Activated T-helper 2 cell treated with anti-CD3 and anti-CD28 coated beads, Interferon-gamma antibody, Interleukin-2, Interleukin-4, amounts not matched to agents 10 μg/mL and 5 μg/mL and 100 μg/mL, durations not matched to agents 14 hours and 24 hours and 36 hours (primary cell): ENCODE data around the gene ANO2. TPM values are rescaled to one million over a fixed set of nuclear protein-coding genes. Genes with fewer than 3 reads are reported as not detected.

Experiments used
- DNase-seq: peaks from one replicate; pipeline ENCODE4 v3.0.0; 2021; ENCODE audit warnings: low spot score
- H3K27ac Mint-ChIP-seq: one replicate; pipeline ENCODE4 v1.8.0; 2021; ENCODE audit warnings: mixed read lengths
- H3K27me3 Mint-ChIP-seq: one replicate; pipeline ENCODE4 v1.8.0; 2021; ENCODE audit warnings: low read depth, mixed read lengths
- H3K36me3 Mint-ChIP-seq: one replicate; pipeline ENCODE4 v1.8.0; 2021; ENCODE audit warnings: low read depth, mixed read lengths
- H3K4me1 Mint-ChIP-seq: one replicate; pipeline ENCODE4 v1.8.0; 2021; ENCODE audit warnings: low read depth, mixed read lengths
- H3K4me3 Mint-ChIP-seq: one replicate; pipeline ENCODE4 v1.8.0; 2021; ENCODE audit warnings: low read depth, mild to moderate bottlenecking, moderate library complexity, mixed read lengths
- H3K9me3 Mint-ChIP-seq: one replicate; pipeline ENCODE4 v1.8.0; 2021; ENCODE audit warnings: mixed read lengths
- intact Hi-C: fragments of 100-400 bp; cut with micrococcal nuclease; formaldehyde crosslinking; loops from one replicate; pipeline ENCODE4 v1.15.1; 2023
- total RNA-seq: library from RNA; stranded (reverse); gene quantifications from 2 replicates; pipeline ENCODE4 v1.2.3, GENCODE V29; 2022

Gene ANO2
- total RNA-seq, 1 donor from 2014 or later = not detected

DNA sequence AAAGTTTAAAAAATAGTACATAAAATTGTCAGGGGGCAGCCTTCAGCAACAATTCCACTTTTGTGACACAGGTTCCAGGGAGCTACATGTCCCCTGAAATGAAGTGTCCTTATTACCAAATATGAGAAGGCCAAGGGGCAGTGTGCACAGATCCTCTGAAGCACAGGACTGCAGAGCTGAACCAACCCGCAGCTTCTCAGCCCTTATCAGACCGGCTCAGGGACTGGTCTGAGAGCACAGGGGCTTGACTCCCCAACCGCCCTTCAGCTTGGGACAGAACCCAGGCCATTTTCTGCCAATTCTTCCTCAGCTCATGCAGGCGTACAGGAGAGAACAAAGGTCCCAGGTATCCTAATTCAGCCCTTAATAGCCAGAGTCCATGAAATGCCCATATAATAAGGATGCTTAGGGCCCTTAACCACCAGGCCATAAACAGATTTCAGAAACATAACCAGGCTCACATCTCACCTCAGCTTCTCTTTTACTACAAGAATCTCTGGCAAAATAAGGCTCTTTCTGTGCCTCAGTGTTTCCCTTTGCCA, 221.3 kb downstream of the ANO2 start:
- Mint-ChIP-seq H3K9me3 (no peaks in the 10 kb centered on the region), H3K4me1 (no peaks in the 10 kb centered on the region), H3K27me3 (peaks cover 9% of the 10 kb centered on the region), H3K4me3 (no peak overlapping the region), H3K36me3 (no peaks in the 10 kb centered on the region), H3K27ac (no peak overlapping the region)
- intact Hi-C loops = no loop called here
- no peak for DNase-seq

DNA sequence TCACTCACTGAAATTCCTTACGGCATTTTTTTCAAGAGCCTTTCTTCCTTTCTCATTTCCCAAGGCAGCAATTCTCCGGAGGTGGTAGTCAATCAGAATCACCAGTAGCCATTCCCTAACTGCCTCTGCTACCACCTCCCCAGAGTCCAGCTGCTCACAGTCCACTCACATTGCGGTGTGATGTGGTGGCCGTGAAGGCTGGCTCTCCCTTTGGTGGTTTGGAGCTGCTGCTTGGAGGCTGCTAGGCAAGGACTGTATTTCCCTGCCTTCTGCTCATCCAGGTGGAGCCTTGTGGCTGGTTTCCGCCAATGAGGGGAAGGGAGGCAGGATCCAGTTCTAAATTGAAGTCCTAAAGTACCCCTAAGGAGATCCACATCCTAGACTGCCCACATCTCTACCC, 222.0 kb downstream of the ANO2 start:
- DNase-seq = no peak
- intact Hi-C loops = no loop called here
- Mint-ChIP-seq H3K9me3 (no peaks in the 10 kb centered on the region), H3K4me3 (no peak overlapping the region), H3K36me3 (no peaks in the 10 kb centered on the region), H3K27ac (no peak overlapping the region), H3K4me1 (no peaks in the 10 kb centered on the region), H3K27me3 (peaks cover 9% of the 10 kb centered on the region)

- intact Hi-C loops = no loop called here
- no peak overlapping the region for H3K27ac Mint-ChIP-seq
- no peaks in the 10 kb centered on the region for H3K9me3 Mint-ChIP-seq
- no peak for DNase-seq
- H3K36me3 Mint-ChIP-seq = no peaks in the 10 kb centered on the region
- no peaks in the 10 kb centered on the region for H3K4me1 Mint-ChIP-seq
- peaks cover 7% of the 10 kb centered on the region for H3K27me3 Mint-ChIP-seq
- no peak overlapping the region for H3K4me3 Mint-ChIP-seq
Measured at GRCh38 chr12:5720381-5721005, 224.6 kb downstream of the ANO2 start.

GRCh38 chr12:5718680-5719079, 226.4 kb downstream of the ANO2 start:
- intact Hi-C loops = no loop called here
- Mint-ChIP-seq H3K9me3 (no peaks in the 10 kb centered on the region), H3K27me3 (peaks cover 7% of the 10 kb centered on the region), H3K4me3 (no peak overlapping the region), H3K27ac (no peak overlapping the region), H3K4me1 (no peaks in the 10 kb centered on the region), H3K36me3 (no peaks in the 10 kb centered on the region)
- no peak for DNase-seq

GRCh38 chr12:5718073-5718472, 227.0 kb downstream of the ANO2 start:
- Mint-ChIP-seq H3K4me1 (no peaks in the 10 kb centered on the region), H3K4me3 (no peak overlapping the region), H3K9me3 (no peaks in the 10 kb centered on the region), H3K27ac (no peak overlapping the region), H3K36me3 (no peaks in the 10 kb centered on the region), H3K27me3 (peaks cover 7% of the 10 kb centered on the region)
- no peak for DNase-seq
- intact Hi-C loops = no loop called here

DNA sequence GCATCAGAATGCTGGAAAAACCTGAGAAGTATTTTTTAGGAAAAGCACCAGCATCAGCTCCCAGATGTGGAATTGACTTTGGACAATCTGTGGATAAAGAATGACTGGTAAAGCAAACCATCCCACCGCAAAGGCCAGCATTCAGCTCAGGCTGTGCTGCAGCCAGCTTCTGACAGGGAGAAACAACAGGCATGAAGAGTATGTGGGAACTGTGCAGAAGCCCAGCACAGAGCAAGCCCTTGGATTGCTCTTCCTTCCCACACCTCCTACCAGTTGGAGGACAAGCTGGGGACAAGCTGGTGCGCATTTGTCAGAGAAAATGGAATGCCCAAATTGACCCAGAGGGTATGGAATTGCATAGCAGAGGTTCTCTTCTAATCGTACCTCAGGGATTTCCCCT, 228.1 kb downstream of the ANO2 start:
- DNase-seq = no peak
- Mint-ChIP-seq H3K4me3 (no peak overlapping the region), H3K4me1 (no peaks in the 10 kb centered on the region), H3K27me3 (peaks cover 4% of the 10 kb centered on the region), H3K27ac (no peak overlapping the region), H3K9me3 (no peaks in the 10 kb centered on the region), H3K36me3 (no peaks in the 10 kb centered on the region)
- intact Hi-C loops = no loop called here

DNA sequence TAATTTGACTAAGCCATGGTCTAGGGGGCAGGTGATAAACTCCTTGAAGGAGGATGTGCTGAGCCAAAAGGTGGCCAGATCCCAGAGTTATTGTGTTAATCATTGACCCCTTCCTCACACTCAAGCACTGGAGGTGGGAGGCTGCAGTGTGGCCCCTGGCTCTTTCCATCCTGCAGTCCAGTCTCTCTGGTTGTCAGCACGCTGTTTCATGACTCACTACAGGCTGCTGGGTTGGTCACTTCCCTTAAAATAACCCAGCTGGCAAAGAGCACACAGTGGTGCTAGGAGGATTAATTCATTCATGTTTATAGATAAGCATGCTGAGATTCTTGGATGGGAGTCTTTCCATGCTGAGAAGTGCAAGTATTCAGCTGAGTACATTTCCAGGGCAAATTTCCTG, 228.9 kb downstream of the ANO2 start:
- Mint-ChIP-seq H3K27me3 (peaks cover 4% of the 10 kb centered on the region), H3K27ac (no peak overlapping the region), H3K36me3 (no peaks in the 10 kb centered on the region), H3K4me1 (no peaks in the 10 kb centered on the region), H3K4me3 (no peak overlapping the region), H3K9me3 (no peaks in the 10 kb centered on the region)
- intact Hi-C loops = no loop called here
- DNase-seq = no peak

DNA sequence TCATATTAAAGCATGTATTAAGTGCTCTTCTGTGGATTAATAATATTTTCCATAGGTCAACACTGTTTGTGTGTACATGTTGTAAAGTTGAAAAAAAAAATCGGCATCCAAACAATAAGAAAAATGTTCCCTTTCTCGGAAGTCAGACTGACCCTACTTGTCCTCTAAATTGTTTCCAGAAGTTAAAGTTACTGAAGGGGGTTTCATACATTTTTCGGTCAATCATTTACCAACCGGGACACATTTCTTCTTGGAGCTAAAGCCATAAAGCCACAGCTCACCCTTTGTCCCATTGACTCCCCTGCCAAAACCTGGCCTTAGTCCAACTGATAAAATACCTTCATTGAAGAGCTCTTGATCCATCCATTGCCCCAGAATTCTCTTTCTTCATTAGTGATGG, 230.0 kb downstream of the ANO2 start:
- H3K27ac Mint-ChIP-seq = no peak overlapping the region
- intact Hi-C loops = no loop called here
- no peaks in the 10 kb centered on the region for H3K27me3 Mint-ChIP-seq
- no peak for DNase-seq
- no peaks in the 10 kb centered on the region for H3K36me3 Mint-ChIP-seq
- H3K4me1 Mint-ChIP-seq = no peaks in the 10 kb centered on the region
- no peak overlapping the region for H3K4me3 Mint-ChIP-seq
- no peaks in the 10 kb centered on the region for H3K9me3 Mint-ChIP-seq

DNA sequence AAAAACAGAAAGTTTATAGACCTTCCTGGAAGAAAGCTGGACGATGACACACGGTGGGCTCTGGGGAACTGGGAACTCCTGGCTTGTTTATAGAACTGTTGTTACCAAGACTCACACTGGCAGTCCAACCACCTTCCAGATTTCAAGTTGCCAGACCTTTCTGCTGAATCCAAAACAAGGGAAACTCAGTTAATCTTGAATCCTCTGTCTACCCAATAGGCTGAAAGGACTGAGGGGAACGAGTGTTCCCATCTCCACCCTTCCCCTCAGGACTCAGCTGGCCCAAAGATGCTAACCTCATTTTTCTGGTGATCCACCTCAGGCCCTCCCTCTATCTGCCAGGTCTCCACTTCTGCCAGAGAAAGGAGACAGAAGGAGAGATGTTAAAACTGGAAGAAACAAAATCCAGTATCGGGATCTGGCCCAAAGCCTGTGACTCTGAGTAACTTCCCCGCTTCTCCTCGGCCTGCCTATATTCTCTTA, 231.4 kb downstream of the ANO2 start:
- H3K4me1 Mint-ChIP-seq = peaks cover 2% of the 10 kb centered on the region
- no peaks in the 10 kb centered on the region for H3K27me3 Mint-ChIP-seq
- DNase-seq = no peak
- H3K36me3 Mint-ChIP-seq = no peaks in the 10 kb centered on the region
- no peak overlapping the region for H3K4me3 Mint-ChIP-seq
- no peak overlapping the region for H3K27ac Mint-ChIP-seq
- no peaks in the 10 kb centered on the region for H3K9me3 Mint-ChIP-seq
- intact Hi-C loops = no loop called here

DNA sequence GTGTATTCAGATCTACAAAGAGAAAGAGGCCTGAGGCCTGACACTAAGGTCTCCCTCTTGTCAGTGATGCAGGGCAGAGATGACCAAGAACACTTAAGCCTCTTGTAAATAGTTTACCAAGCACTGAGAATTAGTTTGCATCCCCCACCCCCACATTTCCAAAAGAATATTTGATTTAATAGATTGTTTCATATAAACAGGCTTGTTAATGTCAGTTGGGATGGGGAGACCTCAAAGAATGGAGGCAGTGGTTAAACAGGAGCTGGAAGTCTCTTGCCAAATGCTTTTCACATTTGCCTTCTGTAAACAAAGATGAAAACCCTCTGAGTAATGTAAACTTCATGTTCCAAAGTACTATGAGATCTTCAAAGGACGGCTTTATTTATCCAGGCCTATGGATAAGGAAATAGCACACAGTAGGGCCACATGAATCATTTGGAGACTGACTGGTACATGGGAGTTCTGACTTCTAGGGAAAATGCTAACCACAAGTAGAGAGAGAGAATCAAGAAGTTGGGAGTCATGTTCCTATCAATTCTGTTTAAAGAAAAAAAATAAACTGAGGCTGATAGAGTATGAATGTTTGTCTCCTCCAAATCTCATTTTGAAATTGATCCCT, 234.7 kb downstream of the ANO2 start:
- intact Hi-C loops = no loop called here
- H3K9me3 Mint-ChIP-seq = no peaks in the 10 kb centered on the region
- no peak overlapping the region for H3K4me3 Mint-ChIP-seq
- DNase-seq = no peak
- peaks cover 2% of the 10 kb centered on the region for H3K4me1 Mint-ChIP-seq
- H3K27me3 Mint-ChIP-seq = no peaks in the 10 kb centered on the region
- no peaks in the 10 kb centered on the region for H3K36me3 Mint-ChIP-seq
- H3K27ac Mint-ChIP-seq = no peak overlapping the region

- no peak for DNase-seq
- no peaks in the 10 kb centered on the region for H3K36me3 Mint-ChIP-seq
- H3K27ac Mint-ChIP-seq = no peak overlapping the region
- intact Hi-C loops = no loop called here
- no peaks in the 10 kb centered on the region for H3K27me3 Mint-ChIP-seq
- no peaks in the 10 kb centered on the region for H3K9me3 Mint-ChIP-seq
- no peak overlapping the region for H3K4me3 Mint-ChIP-seq
- peaks cover 2% of the 10 kb centered on the region for H3K4me1 Mint-ChIP-seq
Measured at GRCh38 chr12:5708371-5708770, 236.7 kb downstream of the ANO2 start.

DNA sequence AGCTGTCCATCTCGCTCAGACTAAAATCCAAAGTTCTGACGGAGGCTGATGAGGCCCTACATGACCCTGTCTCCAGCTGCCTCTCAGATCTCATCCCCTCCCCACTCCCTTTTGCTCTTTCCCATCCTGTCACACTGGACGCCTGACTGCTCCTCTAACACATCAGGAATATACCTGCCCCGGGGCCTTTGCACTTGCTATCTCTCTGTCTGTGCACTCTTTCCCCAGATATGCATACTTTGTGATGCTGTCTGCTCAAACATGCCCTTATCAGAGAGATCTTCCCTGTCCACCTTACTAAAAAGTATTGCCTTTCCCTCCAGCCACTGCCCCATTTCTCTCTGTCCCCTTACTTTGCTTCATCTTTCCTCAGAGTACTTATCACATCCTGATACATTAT, 238.8 kb downstream of the ANO2 start:
- Mint-ChIP-seq H3K9me3 (no peaks in the 10 kb centered on the region), H3K4me3 (no peak overlapping the region), H3K36me3 (no peaks in the 10 kb centered on the region), H3K27ac (no peak overlapping the region), H3K27me3 (peaks cover 4% of the 10 kb centered on the region), H3K4me1 (peaks cover 2% of the 10 kb centered on the region)
- intact Hi-C loops = no loop called here
- no peak for DNase-seq

GRCh38 chr12:5705791-5706190, 239.3 kb downstream of the ANO2 start:
- peaks cover 2% of the 10 kb centered on the region for H3K4me1 Mint-ChIP-seq
- peaks cover 4% of the 10 kb centered on the region for H3K27me3 Mint-ChIP-seq
- intact Hi-C loops = no loop called here
- H3K36me3 Mint-ChIP-seq = no peaks in the 10 kb centered on the region
- H3K27ac Mint-ChIP-seq = no peak overlapping the region
- no peak for DNase-seq
- H3K4me3 Mint-ChIP-seq = no peak overlapping the region
- H3K9me3 Mint-ChIP-seq = no peaks in the 10 kb centered on the region
